Left forelimb (tissue), 1 donor: ENCODE measurements around the gene KRT16.
"Not testable (repeated sequence)": the region's sequence is repeated elsewhere in the genome, so short reads cannot be mapped to it uniquely, and the experiment has no call there.

Experiments used
- DNase-seq: peaks from one replicate; pipeline ENCODE4 v3.0.0-alpha.2; 2018; ENCODE audit warnings: low spot score

Gene KRT16

GRCh38 chr17:41647940-41648410 lies 35.4 kb upstream of the KRT16 start:
- peak; percentile 88 for DNase-seq

GRCh38 chr17:41647038-41647813 lies 34.7 kb upstream of the KRT16 start:
- no peak for DNase-seq

GRCh38 chr17:41642252-41643156 lies 29.9 kb upstream of the KRT16 start:
- DNase-seq = no peak

- DNase-seq = not testable (repeated sequence)
These were observed 28.0 kb upstream of the KRT16 start for GRCh38 chr17:41640596-41640995.

- no peak for DNase-seq
These were observed 27.2 kb upstream of the KRT16 start for GRCh38 chr17:41639492-41640473.

GRCh38 chr17:41638941-41639340 lies 26.4 kb upstream of the KRT16 start:
- no peak for DNase-seq

- DNase-seq = no peak
These were observed 25.6 kb upstream of the KRT16 start for GRCh38 chr17:41638194-41638593.

GRCh38 chr17:41636652-41637051 lies 24.1 kb upstream of the KRT16 start:
- DNase-seq = no peak

GRCh38 chr17:41635121-41636097 lies 22.8 kb upstream of the KRT16 start:
- peak; percentile 80 for DNase-seq

GRCh38 chr17:41634639-41635038 lies 22.1 kb upstream of the KRT16 start:
- DNase-seq = no peak

GRCh38 chr17:41633556-41634199 lies 21.1 kb upstream of the KRT16 start:
- no peak for DNase-seq

GRCh38 chr17:41632482-41633105 lies 20.0 kb upstream of the KRT16 start:
- no peak for DNase-seq

GRCh38 chr17:41631898-41632285 lies 19.3 kb upstream of the KRT16 start:
- DNase-seq = no peak

- no peak for DNase-seq
These were observed 18.7 kb upstream of the KRT16 start for GRCh38 chr17:41631025-41631897.

GRCh38 chr17:41629826-41630670 lies 17.5 kb upstream of the KRT16 start:
- DNase-seq = no peak

- DNase-seq = no peak
These were observed 16.7 kb upstream of the KRT16 start for GRCh38 chr17:41629316-41629715.

GRCh38 chr17:41628621-41629255 lies 16.2 kb upstream of the KRT16 start:
- not testable (repeated sequence) for DNase-seq
